HEK293 (cell line): ENCODE results near the gene SMCR8.

Experiments used
- CTCF ChIA-PET: fragments of 350-600 bp; formaldehyde crosslinking; extraction: SDS; loops from one replicate; lab custom pipeline; 2021; ENCODE audit warnings: antibody characterized with exemption; lab: Yijun Ruan, JAX
- POLR2A ChIA-PET: fragments of 300-600 bp; formaldehyde crosslinking; extraction: SDS; loops from one replicate; lab custom pipeline; 2020; ENCODE audit warnings: antibody characterized with exemption, inconsistent platforms; lab: Yijun Ruan, JAX
- H3K27ac ChIP-seq: fragments of 200-500 bp; sonication (Bioruptor generic); 2 replicates; pipeline ENCODE4 v1.5.1; 2014; ENCODE audit warnings: low read depth, low read length, control low read depth, inconsistent platforms; ENCODE audit errors: extremely low read depth
- H3K36me3 ChIP-seq, 2 experiments: fragments of 200-500 bp in 1 of 2; sonication (Bioruptor generic) in 1 of 2; 1 replicate in 1 of 2; 2 replicates in 1 of 2; pipeline ENCODE4 v1.5.1; 2014 to 2017; ENCODE audit warnings: inconsistent platforms in 2 of 2, low read length in 2 of 2; ENCODE audit not compliant: control insufficient read depth in 2 of 2, insufficient read depth in 1 of 2
- H3K4me1 ChIP-seq: fragments of 200-500 bp; sonication (Bioruptor generic); 2 replicates; pipeline ENCODE4 v1.5.1; 2014; ENCODE audit warnings: mild to moderate bottlenecking, low read length, inconsistent platforms; ENCODE audit not compliant: control insufficient read depth, insufficient read depth
- H3K4me3 ChIP-seq: 2 replicates; pipeline ENCODE4 v1.5.1; 2011; ENCODE audit warnings: low read depth, mild to moderate bottlenecking, control low read depth, low read length, moderate library complexity
- H3K9me3 ChIP-seq: fragments of 200-500 bp; sonication (Bioruptor generic); 2 replicates; pipeline ENCODE4 v1.5.1; 2014; ENCODE audit warnings: low read depth, low read length, inconsistent platforms; ENCODE audit not compliant: control insufficient read depth, insufficient read depth
- KLF7 ChIP-seq: fragments of 450-650 bp; formaldehyde crosslinking; IDR thresholded peaks from 2 replicates; pipeline ENCODE4 v1.5.1; 2016; ENCODE audit warnings: missing biosample characterization, missing genetic modification characterization, borderline replicate concordance
- MYNN ChIP-seq: fragments of 450-650 bp; formaldehyde crosslinking; IDR thresholded peaks from 2 replicates; pipeline ENCODE4 v1.5.1; 2016; ENCODE audit warnings: missing biosample characterization, missing genetic modification characterization, borderline replicate concordance
- MZF1 ChIP-seq: fragments of 450-650 bp; formaldehyde crosslinking; IDR thresholded peaks from 2 replicates; pipeline ENCODE4 v1.5.1; 2017; ENCODE audit warnings: missing biosample characterization, missing genetic modification characterization, borderline replicate concordance
- SCRT1 ChIP-seq: fragments of 450-650 bp; formaldehyde crosslinking; IDR thresholded peaks from 2 replicates; pipeline ENCODE4 v1.5.1; 2016; ENCODE audit warnings: missing biosample characterization, missing genetic modification characterization, borderline replicate concordance
- TCF7L2 ChIP-seq: IDR thresholded peaks from 2 replicates; pipeline ENCODE4 v1.6.1; 2011; ENCODE audit warnings: low read depth, mild to moderate bottlenecking, inconsistent platforms, low read length, moderate library complexity, borderline replicate concordance
- TRIM28 ChIP-seq: IDR thresholded peaks from 2 replicates; pipeline ENCODE4 v1.6.1; 2011; ENCODE audit warnings: low read length, control low read depth, borderline replicate concordance
- ZFP37 ChIP-seq: fragments of 450-650 bp; formaldehyde crosslinking; IDR thresholded peaks from 2 replicates; pipeline ENCODE4 v1.5.1; 2016; ENCODE audit warnings: missing biosample characterization, missing genetic modification characterization
- ZNF211 ChIP-seq: fragments of 450-650 bp; formaldehyde crosslinking; IDR thresholded peaks from 2 replicates; pipeline ENCODE4 v1.5.1; 2016; ENCODE audit warnings: low read depth, missing biosample characterization, missing genetic modification characterization
- ZNF274 ChIP-seq, 2 experiments: fragments of 200-500 bp in 1 of 2; fragments of 450-650 bp in 1 of 2; sonication (Bioruptor generic) in 1 of 2; formaldehyde crosslinking in 1 of 2; IDR thresholded peaks; 2 replicates each; pipeline versions ENCODE4 v1.5.1 to v1.6.1; 2014 to 2016; ENCODE audit warnings: borderline replicate concordance in 1 of 2, inconsistent platforms in 1 of 2, low read length in 1 of 2, missing biosample characterization in 1 of 2, missing genetic modification characterization in 1 of 2
- ZNF302 ChIP-seq: fragments of 450-650 bp; formaldehyde crosslinking; IDR thresholded peaks from 2 replicates; pipeline ENCODE4 v1.5.1; 2016; ENCODE audit warnings: missing biosample characterization, missing genetic modification characterization, low read depth
- ZNF341 ChIP-seq: fragments of 450-650 bp; formaldehyde crosslinking; IDR thresholded peaks from 2 replicates; pipeline ENCODE4; 2016; ENCODE audit warnings: low read depth, missing biosample characterization, missing genetic modification characterization
- ZNF362 ChIP-seq: fragments of 450-650 bp; formaldehyde crosslinking; IDR thresholded peaks from 2 replicates; pipeline ENCODE4 v1.5.1; 2016; ENCODE audit warnings: missing biosample characterization, missing genetic modification characterization
- ZNF423 ChIP-seq: fragments of 450-650 bp; formaldehyde crosslinking; IDR thresholded peaks from 2 replicates; pipeline ENCODE4 v1.5.1; 2016; ENCODE audit warnings: missing biosample characterization, missing genetic modification characterization
- ZNF510 ChIP-seq: fragments of 450-650 bp; formaldehyde crosslinking; IDR thresholded peaks from 2 replicates; pipeline ENCODE4 v1.5.1; 2018; ENCODE audit warnings: mild to moderate bottlenecking, missing genetic modification characterization, missing biosample characterization; ENCODE audit not compliant: insufficient replicate concordance
- ZNF514 ChIP-seq: fragments of 450-650 bp; formaldehyde crosslinking; IDR thresholded peaks from 2 replicates; pipeline ENCODE4 v1.5.1; 2016; ENCODE audit warnings: missing biosample characterization, missing genetic modification characterization
- ZNF544 ChIP-seq: fragments of 450-650 bp; formaldehyde crosslinking; IDR thresholded peaks from 2 replicates; pipeline ENCODE4 v1.5.0; 2017; ENCODE audit warnings: missing biosample characterization, missing genetic modification characterization
- ZNF561 ChIP-seq: fragments of 450-650 bp; IDR thresholded peaks from 2 replicates; pipeline ENCODE4 v1.5.1; 2018; ENCODE audit warnings: missing biosample characterization, missing genetic modification characterization, borderline replicate concordance
- ZNF600 ChIP-seq: fragments of 450-650 bp; formaldehyde crosslinking; IDR thresholded peaks from 2 replicates; pipeline ENCODE4 v1.5.1; 2016; ENCODE audit warnings: missing biosample characterization, missing genetic modification characterization
- ZNF629 ChIP-seq: fragments of 450-650 bp; formaldehyde crosslinking; IDR thresholded peaks from 2 replicates; pipeline ENCODE4 v1.5.1; 2017; ENCODE audit warnings: missing biosample characterization, missing genetic modification characterization
- ZNF701 ChIP-seq: fragments of 450-650 bp; formaldehyde crosslinking; IDR thresholded peaks from 2 replicates; pipeline ENCODE4 v1.5.1; 2016; ENCODE audit warnings: missing biosample characterization, missing genetic modification characterization
- ZNF707 ChIP-seq: fragments of 450-650 bp; formaldehyde crosslinking; IDR thresholded peaks from 2 replicates; pipeline ENCODE4 v1.5.1; 2016; ENCODE audit warnings: missing biosample characterization, missing genetic modification characterization
- TF ChIP-seq, protein P1 (sequence below): fragments of 450-650 bp; formaldehyde crosslinking; IDR thresholded peaks from 2 replicates; pipeline ENCODE4 v1.5.1; 2017; ENCODE audit warnings: missing biosample characterization, missing genetic modification characterization
- TF ChIP-seq, protein P2 (sequence below): fragments of 450-650 bp; formaldehyde crosslinking; optimal IDR thresholded peaks from 2 replicates; pipeline ENCODE3; 2016; ENCODE audit warnings: missing biosample characterization, mild to moderate bottlenecking, missing genetic modification characterization
- TF ChIP-seq, protein P3 (sequence below): fragments of 450-650 bp; formaldehyde crosslinking; conservative IDR thresholded peaks from 2 replicates; pipeline ENCODE4 v1.5.1; 2016; ENCODE audit warnings: low read depth, missing biosample characterization, missing genetic modification characterization

SMCR8 gene

GRCh38 chr17:18328643-18329204, 13.6 kb downstream of the SMCR8 start (continued):
- no peak for TF ChIP-seq ZNF274 (IDR thresholded peaks at IDR 0.05; ENCODE audit: low read length)
- TF ChIP-seq ZNF274 (tag by site-specific recombination; IDR thresholded peaks at IDR 0.05; ENCODE audit: borderline replicate concordance): no peak
- TF ChIP-seq ZNF707 (tag by site-specific recombination): no peak
- TF ChIP-seq ZFP37: no peak
- no peak for TF ChIP-seq ZNF510 (tag by site-specific recombination)
- no peak for TF ChIP-seq MYNN (tag by site-specific recombination)

DNA sequence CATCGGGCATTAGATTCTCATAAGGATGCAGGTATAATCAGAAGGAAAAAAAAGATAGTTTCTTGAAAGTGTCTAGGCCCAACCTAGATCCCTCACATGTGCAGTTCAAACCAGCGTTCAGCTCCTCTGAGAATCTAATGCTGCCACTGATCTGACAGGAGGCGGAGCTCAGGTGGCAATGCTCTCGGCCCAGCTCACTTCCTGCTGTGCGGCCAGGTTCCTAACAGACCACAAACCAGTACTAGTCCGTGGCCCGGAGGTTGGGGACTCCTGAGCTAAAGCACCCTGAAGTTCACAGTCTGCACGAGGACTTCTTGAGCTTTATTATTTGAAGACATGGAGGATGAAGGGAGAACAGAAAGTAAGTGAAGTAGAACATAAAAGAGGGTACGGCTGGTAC, 16.8 kb downstream of the SMCR8 start:
- ChIA-PET POLR2A (no interaction called here), CTCF (interaction anchor here (1.7 kb wide), 1 partner anchor 11 kb away, joined by 6 read pairs; no protein-coding TSS in a partner anchor)
- Histone ChIP-seq H3K36me3 (peaks cover 14 to 87% of the 10 kb centered on the region in 2 experiments), H3K9me3 (no peaks in the 10 kb centered on the region), H3K4me1 (no peaks in the 10 kb centered on the region)
- TF ChIP-seq ZNF629 (tag by site-specific recombination): no peak
- TF ChIP-seq ZNF514 (tag by site-specific recombination): no peak
- TF ChIP-seq ZNF561 (tag by site-specific recombination): no peak
- TF ChIP-seq, protein P1, sequence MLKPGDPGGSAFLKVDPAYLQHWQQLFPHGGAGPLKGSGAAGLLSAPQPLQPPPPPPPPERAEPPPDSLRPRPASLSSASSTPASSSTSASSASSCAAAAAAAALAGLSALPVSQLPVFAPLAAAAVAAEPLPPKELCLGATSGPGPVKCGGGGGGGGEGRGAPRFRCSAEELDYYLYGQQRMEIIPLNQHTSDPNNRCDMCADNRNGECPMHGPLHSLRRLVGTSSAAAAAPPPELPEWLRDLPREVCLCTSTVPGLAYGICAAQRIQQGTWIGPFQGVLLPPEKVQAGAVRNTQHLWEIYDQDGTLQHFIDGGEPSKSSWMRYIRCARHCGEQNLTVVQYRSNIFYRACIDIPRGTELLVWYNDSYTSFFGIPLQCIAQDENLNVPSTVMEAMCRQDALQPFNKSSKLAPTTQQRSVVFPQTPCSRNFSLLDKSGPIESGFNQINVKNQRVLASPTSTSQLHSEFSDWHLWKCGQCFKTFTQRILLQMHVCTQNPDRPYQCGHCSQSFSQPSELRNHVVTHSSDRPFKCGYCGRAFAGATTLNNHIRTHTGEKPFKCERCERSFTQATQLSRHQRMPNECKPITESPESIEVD: no peak
- no peak for TF ChIP-seq KLF7
- no peak for TF ChIP-seq TCF7L2
- no peak for TF ChIP-seq ZNF600 (tag by site-specific recombination)
- TF ChIP-seq TRIM28: no peak
- TF ChIP-seq, protein P2, sequence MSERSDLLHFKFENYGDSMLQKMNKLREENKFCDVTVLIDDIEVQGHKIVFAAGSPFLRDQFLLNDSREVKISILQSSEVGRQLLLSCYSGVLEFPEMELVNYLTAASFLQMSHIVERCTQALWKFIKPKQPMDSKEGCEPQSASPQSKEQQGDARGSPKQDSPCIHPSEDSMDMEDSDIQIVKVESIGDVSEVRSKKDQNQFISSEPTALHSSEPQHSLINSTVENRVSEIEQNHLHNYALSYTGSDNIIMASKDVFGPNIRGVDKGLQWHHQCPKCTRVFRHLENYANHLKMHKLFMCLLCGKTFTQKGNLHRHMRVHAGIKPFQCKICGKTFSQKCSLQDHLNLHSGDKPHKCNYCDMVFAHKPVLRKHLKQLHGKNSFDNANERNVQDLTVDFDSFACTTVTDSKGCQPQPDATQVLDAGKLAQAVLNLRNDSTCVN: no peak
- no peak for TF ChIP-seq SCRT1 (tag by site-specific recombination)
- no peak for TF ChIP-seq ZNF701 (tag by site-specific recombination)
- no peak for TF ChIP-seq ZNF362 (tag by site-specific recombination)
- TF ChIP-seq ZNF544 (tag by site-specific recombination): no peak
- no peak for TF ChIP-seq ZNF341
- no peak for TF ChIP-seq ZNF211
- TF ChIP-seq, protein P3, sequence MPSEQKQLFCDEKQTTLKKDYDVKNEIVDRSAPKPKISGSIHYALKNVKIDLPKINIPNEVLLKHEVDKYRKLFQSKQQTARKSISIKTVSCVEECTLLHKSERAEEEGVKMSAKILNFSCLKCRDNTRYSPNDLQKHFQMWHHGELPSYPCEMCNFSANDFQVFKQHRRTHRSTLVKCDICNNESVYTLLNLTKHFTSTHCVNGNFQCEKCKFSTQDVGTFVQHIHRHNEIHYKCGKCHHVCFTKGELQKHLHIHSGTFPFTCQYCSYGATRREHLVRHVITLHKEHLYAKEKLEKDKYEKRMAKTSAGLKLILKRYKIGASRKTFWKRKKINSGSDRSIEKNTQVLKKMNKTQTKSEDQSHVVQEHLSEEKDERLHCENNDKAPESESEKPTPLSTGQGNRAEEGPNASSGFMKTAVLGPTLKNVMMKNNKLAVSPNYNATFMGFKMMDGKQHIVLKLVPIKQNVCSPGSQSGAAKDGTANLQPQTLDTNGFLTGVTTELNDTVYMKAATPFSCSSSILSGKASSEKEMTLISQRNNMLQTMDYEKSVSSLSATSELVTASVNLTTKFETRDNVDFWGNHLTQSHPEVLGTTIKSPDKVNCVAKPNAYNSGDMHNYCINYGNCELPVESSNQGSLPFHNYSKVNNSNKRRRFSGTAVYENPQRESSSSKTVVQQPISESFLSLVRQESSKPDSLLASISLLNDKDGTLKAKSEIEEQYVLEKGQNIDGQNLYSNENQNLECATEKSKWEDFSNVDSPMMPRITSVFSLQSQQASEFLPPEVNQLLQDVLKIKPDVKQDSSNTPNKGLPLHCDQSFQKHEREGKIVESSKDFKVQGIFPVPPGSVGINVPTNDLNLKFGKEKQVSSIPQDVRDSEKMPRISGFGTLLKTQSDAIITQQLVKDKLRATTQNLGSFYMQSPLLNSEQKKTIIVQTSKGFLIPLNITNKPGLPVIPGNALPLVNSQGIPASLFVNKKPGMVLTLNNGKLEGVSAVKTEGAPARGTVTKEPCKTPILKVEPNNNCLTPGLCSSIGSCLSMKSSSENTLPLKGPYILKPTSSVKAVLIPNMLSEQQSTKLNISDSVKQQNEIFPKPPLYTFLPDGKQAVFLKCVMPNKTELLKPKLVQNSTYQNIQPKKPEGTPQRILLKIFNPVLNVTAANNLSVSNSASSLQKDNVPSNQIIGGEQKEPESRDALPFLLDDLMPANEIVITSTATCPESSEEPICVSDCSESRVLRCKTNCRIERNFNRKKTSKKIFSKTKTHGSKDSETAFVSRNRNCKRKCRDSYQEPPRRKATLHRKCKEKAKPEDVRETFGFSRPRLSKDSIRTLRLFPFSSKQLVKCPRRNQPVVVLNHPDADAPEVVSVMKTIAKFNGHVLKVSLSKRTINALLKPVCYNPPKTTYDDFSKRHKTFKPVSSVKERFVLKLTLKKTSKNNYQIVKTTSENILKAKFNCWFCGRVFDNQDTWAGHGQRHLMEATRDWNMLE (tag by site-specific recombination): no peak
- no peak for TF ChIP-seq MZF1 (tag by site-specific recombination)
- no peak for TF ChIP-seq ZNF423 (tag by site-specific recombination)
- TF ChIP-seq ZNF302: no peak
- TF ChIP-seq, all 188 proteins: peak for 0
- no peak overlapping the region for H3K4me3 ChIP-seq
- H3K27ac ChIP-seq: no peak overlapping the region
